HG03159 (cell line): Measurements from ENCODE around the gene OAS3.
"Not testable (repeated sequence)": the region's sequence is repeated elsewhere in the genome, so short reads cannot be mapped to it uniquely, and the experiment has no call there.

Experiments
- ATAC-seq: cut with Tn5 transposase; IDR thresholded peaks from one replicate; pipeline ENCODE4 v1.9.1; 2021; ENCODE audit warnings: mild to moderate bottlenecking, moderate library complexity; ENCODE audit not compliant: unreplicated experiment

OAS3 gene

DNA sequence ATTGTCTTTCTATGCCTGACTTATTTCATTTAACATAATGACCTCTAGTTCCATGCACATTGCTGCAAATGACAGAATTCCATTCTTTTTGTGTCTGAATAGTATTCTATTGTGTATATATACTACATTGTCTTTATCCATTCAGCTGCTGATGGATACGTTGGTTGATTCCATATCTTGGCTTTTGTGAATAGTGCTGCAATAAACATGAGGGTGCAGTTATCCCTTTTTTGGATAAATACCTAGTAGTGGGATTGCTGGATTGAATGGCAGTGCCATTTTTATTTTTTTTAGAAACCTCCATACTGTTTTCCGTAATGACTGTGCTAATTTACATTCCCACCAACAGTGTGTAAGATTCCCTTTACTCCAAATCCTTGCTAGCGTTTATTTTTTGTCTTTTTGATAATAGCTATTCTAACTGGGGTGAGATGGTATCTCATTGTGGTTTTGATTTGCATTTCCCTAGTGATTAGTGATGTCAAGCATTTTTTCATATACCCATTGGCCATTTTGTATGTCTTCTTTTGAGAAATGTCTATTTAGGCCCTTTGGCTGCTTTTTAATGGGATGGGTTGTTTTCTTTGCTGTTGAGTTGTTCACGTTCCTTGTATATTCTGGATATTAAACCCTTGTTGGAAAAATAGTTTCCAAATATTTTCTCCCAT is 42.4 kb downstream of the OAS3 start:
- no peak for ATAC-seq

DNA sequence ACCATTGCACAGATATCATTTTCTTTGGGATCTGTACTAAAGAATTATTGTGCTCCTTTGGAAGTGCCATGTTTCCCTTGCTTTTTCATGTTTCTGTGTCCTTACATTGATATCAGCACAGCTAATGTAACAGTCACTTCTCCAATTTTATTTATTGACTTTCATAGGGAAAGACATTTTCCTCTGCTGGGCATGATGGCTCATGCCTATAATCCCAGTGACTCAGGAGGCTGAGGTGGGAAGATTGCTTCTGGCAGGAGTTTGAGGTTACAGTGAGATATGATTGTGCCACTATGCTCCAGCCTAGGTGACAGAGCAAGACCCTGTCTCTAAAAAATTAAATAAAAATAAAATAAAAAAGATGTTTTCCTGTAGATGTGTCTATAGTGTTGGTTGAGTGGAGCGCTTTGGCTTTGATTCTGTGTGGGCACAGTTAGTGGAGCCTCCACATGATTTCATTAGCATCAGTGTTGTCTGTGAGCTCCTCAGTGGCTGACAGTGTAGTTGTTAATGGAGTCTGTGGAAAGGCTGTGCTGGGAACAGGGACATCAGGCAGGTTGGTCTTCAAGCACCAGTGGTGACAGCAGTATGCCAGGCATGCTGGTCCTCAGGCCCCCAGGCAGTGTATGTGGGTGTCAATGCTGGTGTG is 47.5 kb downstream of the OAS3 start:
- no peak for ATAC-seq

- ATAC-seq: no peak
Observed at GRCh38 chr12:112986291-112986800, 48.1 kb downstream of the OAS3 start.

DNA sequence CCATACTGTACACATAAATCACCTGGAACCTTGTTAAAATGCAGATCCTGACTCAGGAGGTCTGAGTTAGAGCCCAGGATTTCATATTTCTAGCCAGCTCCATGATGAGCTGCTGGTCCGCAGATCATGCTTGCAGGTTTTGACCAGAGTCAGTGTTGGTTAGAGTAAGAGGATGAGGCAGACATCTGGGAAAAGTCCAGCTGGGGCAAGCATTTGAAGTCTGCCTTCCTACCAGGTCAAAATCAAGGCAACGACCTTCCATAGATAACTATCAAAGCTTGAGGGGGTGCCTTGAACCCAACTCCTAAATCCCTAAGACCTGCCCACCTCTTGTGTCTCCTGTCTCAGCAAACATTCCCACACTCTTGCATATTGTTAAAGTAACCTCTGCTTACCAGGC is 49.3 kb downstream of the OAS3 start:
- ATAC-seq: no peak

GRCh38 chr12:112988224-112988623 is 50.0 kb downstream of the OAS3 start:
- no peak for ATAC-seq

DNA sequence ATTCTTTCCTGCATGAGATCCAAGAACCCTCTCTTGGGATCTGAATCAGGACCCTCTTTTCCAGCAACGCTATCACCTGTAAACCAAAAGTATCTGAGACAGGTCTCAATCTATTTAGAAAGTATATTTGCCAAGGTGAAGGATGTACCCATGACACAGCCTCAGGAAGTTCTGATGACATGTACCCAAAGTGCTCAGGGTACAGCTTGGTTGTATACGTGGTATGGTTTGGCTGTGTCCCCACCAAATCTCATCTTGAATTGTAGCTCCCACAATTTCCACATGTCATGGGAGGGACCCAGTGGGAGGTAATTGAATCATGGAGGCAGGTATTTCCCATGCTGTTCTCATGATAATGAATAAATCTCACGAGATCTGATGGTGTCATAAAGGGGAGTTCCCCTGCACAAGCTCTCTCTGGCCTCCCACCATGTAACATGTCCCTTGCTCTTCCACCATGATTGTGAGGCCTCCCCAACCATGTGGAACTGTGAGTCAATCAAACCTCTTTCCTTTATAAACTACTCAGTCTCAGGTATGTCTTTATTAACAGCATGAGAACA is 50.6 kb downstream of the OAS3 start:
- not testable (repeated sequence) for ATAC-seq

DNA sequence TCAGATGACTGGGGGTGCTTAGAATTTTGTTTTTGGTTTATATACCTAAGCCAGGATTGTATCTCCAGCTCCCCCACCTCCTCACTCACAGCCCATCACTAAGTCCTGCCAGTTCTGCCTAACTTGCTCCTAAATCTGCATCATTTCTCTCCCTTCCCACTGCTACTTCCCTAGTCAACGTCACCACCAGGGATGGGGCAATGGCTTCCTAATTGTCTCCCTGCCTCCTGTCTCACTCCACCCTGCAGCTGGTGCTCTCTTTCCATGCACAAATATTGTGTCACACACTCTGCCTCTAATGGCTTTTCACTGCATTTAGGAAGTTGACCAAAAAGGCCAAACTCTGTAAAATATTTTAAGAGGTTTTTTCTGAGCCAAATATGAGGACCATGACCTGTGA is 51.5 kb downstream of the OAS3 start:
- ATAC-seq: no peak

DNA sequence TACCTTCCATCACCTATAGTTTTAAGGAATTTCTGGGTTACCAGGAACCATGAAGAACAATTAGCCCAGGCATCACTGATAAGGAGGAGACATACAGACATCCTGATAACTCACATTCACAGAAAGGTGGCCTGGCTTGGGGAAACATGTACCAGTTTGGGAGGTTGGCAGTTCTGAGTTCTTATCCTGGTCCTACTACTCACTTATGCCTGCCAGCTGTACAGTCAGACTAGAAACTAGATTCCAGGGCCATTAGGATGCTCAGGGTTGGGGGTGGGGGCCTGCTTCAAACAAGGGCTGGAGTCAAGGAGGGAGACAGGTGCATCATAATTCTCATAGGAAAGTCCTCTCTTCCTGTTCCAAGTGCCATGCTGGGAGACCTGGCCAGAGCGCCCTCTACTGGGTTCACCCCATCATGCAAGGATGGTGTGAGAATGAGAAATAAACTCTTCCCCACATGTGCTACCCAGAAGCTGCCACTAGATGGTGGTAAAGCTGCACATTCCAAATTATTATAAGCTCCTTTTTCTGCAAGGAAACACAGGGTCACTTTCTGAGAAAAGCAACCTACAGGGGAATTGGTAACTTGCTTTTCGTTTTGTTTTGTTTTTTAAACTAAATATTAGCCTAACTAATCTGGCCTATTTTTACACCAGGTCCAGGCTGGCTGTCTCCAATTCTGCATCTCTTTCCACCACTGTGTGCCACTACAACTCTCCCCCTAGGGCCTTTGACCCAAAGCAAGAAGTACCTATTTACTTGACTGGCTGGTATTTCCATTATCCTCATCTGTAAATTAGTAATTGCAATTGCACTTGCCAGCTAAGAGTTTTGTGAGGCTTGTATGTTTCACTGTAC is 54.5 kb downstream of the OAS3 start:
- ATAC-seq: no peak

DNA sequence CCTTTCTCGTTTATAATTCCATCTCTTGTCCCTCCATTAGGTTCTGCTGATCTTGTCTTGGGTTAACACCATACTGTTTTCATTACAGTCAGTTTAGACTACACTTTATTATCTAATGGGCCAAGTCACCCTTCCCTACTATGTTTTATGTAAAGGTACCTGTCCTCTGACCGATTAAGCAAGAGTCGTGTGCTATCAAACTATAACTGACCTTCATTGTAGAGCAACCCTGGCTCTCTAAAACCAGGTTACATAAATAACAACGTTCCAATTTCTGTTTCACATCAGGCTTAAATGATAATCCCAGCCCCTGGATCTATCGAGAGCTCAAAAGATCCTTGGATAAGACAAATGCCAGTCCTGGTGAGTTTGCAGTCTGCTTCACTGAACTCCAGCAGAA is 56.7 kb downstream of the OAS3 start:
- ATAC-seq: no peak

DNA sequence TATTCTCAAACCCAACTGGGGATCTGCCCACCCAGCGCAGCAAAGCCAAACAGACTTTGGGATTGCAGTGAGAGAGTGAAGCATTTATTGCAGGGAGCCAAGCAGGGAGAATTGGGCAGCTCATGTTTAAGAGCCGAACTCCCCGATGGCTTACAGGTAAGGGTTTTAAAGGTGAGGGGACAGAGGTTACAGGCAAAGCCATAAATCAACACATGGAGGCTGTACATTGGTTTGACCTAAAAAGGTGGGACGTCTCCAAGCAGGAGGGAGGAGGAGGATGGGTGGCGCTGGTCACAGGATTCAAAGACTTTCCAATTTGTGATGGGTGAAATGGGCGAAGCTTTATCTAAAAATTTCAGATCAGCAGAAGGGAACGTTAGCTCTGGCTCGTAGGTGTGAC is 58.2 kb downstream of the OAS3 start:
- ATAC-seq: no peak

DNA sequence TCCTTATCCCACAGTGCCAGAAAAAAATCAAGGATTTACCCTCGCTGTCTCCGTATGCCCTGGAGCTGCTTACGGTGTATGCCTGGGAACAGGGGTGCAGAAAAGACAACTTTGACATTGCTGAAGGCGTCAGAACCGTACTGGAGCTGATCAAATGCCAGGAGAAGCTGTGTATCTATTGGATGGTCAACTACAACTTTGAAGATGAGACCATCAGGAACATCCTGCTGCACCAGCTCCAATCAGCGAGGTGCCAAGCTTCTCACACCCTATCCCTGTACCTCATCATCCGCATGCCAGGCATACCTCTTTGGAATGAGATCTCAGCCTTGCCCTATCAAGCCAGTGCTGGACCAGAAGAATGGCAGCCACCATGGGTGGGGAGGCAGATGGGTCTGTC is 59.2 kb downstream of the OAS3 start:
- ATAC-seq: no peak

DNA sequence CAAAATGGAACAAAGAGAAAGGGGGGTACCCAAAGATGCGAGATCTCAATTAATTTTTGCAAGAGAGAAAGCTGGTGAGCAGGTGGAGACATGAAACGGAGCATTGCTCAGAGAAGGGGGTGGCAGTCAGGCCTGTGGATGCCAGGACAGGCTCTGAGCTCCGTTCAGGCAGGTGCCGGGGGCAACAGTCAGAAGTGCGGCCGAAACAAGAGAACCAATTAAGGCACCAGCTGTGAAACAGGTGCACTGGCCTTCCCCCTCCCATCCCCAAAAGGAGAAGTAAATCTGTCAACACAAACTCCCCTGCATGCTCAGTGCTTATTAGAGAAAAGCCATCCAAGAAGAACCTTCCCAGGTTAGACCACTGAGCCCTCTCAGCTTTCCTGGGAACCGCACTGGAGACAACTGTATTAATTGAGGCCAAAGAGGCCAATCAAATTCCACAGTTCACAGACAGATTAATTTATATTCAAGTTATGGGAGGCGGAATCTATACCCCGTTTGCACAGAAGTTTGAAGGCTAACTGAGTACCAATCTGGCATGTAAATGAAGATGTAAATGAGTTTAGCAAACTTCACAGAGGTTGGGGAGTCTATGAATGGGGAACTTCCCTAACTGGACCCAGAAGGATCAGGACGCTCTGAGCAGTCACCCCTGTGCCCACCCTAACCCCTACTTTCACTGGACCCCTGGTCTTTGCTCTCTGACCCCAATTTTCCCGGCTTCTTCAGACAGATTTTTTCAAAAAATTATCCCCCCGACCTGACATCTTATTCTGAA is 60.9 kb downstream of the OAS3 start:
- ATAC-seq: peak; percentile 79

GRCh38 chr12:113000433-113000832 is 62.2 kb downstream of the OAS3 start:
- ATAC-seq: no peak

DNA sequence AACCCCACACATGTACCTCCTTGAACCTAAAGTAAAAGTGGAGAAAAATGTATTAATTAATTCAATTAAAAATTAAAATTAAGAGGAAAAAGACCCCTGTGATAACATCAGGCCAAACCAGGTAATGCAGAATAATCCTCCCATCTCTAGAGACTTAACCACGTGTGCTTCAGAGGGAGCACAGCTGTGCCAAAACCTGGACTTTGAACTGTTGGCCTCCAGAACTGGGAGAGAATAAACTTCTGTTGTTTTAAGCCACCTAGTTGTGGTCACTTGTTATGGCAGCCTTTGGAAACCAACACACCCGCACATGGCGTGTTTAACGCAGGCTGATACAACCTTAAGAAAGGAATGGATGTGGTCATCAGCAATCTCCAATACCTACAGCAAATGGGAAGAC is 63.9 kb downstream of the OAS3 start:
- no peak for ATAC-seq

- ATAC-seq: no peak
Observed at GRCh38 chr12:113002676-113003075, 64.4 kb downstream of the OAS3 start.

- ATAC-seq: no peak
Observed at GRCh38 chr12:113003636-113004035, 65.4 kb downstream of the OAS3 start.

DNA sequence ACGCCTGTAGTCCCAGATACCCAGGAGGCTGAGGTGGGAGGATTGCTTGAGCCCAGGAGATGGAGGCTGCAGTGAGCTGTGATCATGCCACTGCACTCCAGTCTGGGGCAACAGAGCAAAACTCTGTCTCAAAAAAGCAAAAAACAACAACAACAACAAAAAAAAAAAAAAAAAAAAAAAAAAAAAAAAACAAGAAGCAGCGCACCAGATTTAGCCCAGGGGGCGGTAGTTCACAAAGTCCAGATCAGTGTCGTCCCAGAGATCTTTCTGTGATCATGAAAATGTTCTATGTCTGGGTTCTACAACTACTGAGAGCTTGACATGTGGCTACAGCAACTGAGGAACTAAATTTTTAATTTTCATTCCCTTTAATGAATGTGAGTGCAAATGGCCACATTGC is 67.5 kb downstream of the OAS3 start:
- ATAC-seq: no peak

GRCh38 chr12:113006206-113006605 is 67.9 kb downstream of the OAS3 start:
- no peak for ATAC-seq

DNA sequence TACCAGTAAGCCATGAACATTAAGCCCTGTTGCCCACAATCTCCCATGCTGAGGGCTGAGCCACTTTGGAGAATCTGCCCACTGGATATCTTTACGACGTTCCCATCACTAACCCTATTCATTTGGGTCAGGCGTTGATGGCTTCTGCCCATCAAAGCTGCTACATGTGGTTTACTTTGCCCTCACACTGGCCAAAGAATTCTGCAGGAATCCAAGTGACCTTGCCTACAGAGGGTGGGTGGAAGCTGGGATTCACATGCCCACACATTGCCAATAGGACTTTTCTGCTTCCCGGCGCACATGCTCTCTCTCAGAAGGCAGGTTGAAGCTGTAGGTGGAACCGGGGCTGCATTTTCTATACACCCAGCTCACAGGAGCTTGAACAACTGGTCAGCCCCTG is 68.4 kb downstream of the OAS3 start:
- ATAC-seq: no peak

- ATAC-seq: no peak
Observed at GRCh38 chr12:113007166-113007565, 68.9 kb downstream of the OAS3 start.

GRCh38 chr12:113010701-113011100 is 72.4 kb downstream of the OAS3 start:
- no peak for ATAC-seq
